GM12878 (cell line): ENCODE data around the gene PIGS. TPM values are rescaled to one million over a fixed set of nuclear protein-coding genes. Genes with fewer than 3 reads are reported as not detected.

Source experiments
- BHLHE40 ChIP-seq, 2 experiments: fragments of 450-650 bp in 1 of 2; IDR thresholded peaks; 2 replicates each; pipeline ENCODE4 v1.6.1; 2011 to 2017; ENCODE audit warnings: low read depth in 2 of 2, borderline replicate concordance in 1 of 2, improper control_type of control experiment in 1 of 2, low read length in 1 of 2, mild to moderate bottlenecking in 1 of 2
- CBFB ChIP-seq: IDR thresholded peaks from 2 replicates; pipeline ENCODE4 v1.6.1; 2016; ENCODE audit warnings: antibody characterized with exemption, low read depth
- ESRRA ChIP-seq: IDR thresholded peaks from 2 replicates; pipeline ENCODE4 v1.6.1; 2012; ENCODE audit warnings: mild to moderate bottlenecking, low read length, improper control_type of control experiment
- ETV6 ChIP-seq, 2 experiments: fragments of 450-650 bp in 1 of 2; IDR thresholded peaks in 1 of 2; conservative IDR thresholded peaks in 1 of 2; 2 replicates each; pipeline ENCODE4 v1.6.1; 2014; ENCODE audit warnings: antibody characterized with exemption in 1 of 2, borderline replicate concordance in 1 of 2, low read depth in 1 of 2, mild to moderate bottlenecking in 1 of 2, moderate library complexity in 1 of 2
- GABPA ChIP-seq: IDR thresholded peaks from 2 replicates; pipeline ENCODE4 v1.6.1; 2014; ENCODE audit warnings: antibody characterized with exemption, low read depth, mild to moderate bottlenecking, inconsistent platforms
- HDAC2 ChIP-seq: fragments of 200-600 bp; sonication (generic); IDR thresholded peaks from 2 replicates; pipeline ENCODE4 v1.6.1; 2017
- MEF2A ChIP-seq: IDR thresholded peaks from 2 replicates; pipeline ENCODE4 v1.6.1; 2011; ENCODE audit warnings: low read depth, mild to moderate bottlenecking, low read length, moderate library complexity; ENCODE audit not compliant: insufficient read depth
- PKNOX1 ChIP-seq: fragments of 450-650 bp; IDR thresholded peaks from 2 replicates; pipeline ENCODE4 v1.6.1; 2016; ENCODE audit warnings: mild to moderate bottlenecking
- RAD21 ChIP-seq: IDR thresholded peaks from 2 replicates; pipeline ENCODE4 v1.6.1; 2011; ENCODE audit warnings: mild to moderate bottlenecking, low read depth, low read length, moderate library complexity; ENCODE audit not compliant: insufficient read depth
- RFX5 ChIP-seq: IDR thresholded peaks from 2 replicates; pipeline ENCODE4 v1.6.1; 2011; ENCODE audit warnings: low read depth, low read length, improper control_type of control experiment
- SMARCA5 ChIP-seq: fragments of 450-650 bp; IDR thresholded peaks from 2 replicates; pipeline ENCODE4 v1.6.1; 2017; ENCODE audit warnings: mild to moderate bottlenecking
- STAT3 ChIP-seq: IDR thresholded peaks from 2 replicates; pipeline ENCODE4 v1.6.1; 2011; ENCODE audit warnings: low read depth, low read length, improper control_type of control experiment
- SUZ12 ChIP-seq: fragments of 200-600 bp; sonication (generic); IDR thresholded peaks from one replicate; pipeline ENCODE4 v1.6.1; 2018; ENCODE audit warnings: antibody characterized with exemption, mild to moderate bottlenecking; ENCODE audit not compliant: unreplicated experiment
- TARDBP ChIP-seq: IDR thresholded peaks from 2 replicates; pipeline ENCODE4 v1.6.1; 2016; ENCODE audit warnings: borderline replicate concordance
- TBL1XR1 ChIP-seq: IDR thresholded peaks from 2 replicates; pipeline ENCODE4 v1.6.1; 2012; ENCODE audit warnings: low read depth, low read length, improper control_type of control experiment
- WRNIP1 ChIP-seq: IDR thresholded peaks from 2 replicates; pipeline ENCODE4 v1.6.1; 2011; ENCODE audit warnings: low read depth, low read length, improper control_type of control experiment, borderline replicate concordance
- ZBED1 ChIP-seq: IDR thresholded peaks from 2 replicates; pipeline ENCODE4 v1.6.1; 2016; ENCODE audit warnings: borderline replicate concordance
- ZNF207 ChIP-seq: fragments of 450-650 bp; IDR thresholded peaks from 2 replicates; pipeline ENCODE4 v1.6.1; 2014; ENCODE audit warnings: antibody characterized with exemption, mild to moderate bottlenecking, borderline replicate concordance
- ZNF217 ChIP-seq: fragments of 450-650 bp; IDR thresholded peaks from 2 replicates; pipeline ENCODE4 v1.6.1; 2017; ENCODE audit warnings: antibody characterized with exemption, mild to moderate bottlenecking
- ZNF274 ChIP-seq: IDR thresholded peaks from one replicate; pipeline ENCODE4 v1.8.0; 2011; ENCODE audit not compliant: insufficient read length, insufficient read depth
- polyA plus RNA-seq, 11 experiments: library from polyadenylated mRNA; depleted of rRNA in 4 of 11; unstranded in 6 of 11; stranded (reverse) in 5 of 11; fragments of >200 nt; fragmentation: Nextera tagmentation in 4 of 11; fragmentation: Illumina TruSeq in 1 of 11; extraction: Ambion mirVana in 4 of 11; extraction: Trizol in 1 of 11; gene quantifications; 1 replicate in 1 of 11; 2 replicates in 10 of 11; pipeline versions ENCODE4 v1.2.1 to v1.2.3, GENCODE V29; 2011 to 2016; ENCODE audit warnings: inconsistent platforms in 2 of 11, missing spikeins in 2 of 11, low read depth in 1 of 11
- total RNA-seq, 4 experiments: library from RNA; depleted of rRNA in 3 of 4; stranded (reverse); fragments of >200 nt in 3 of 4; fragmentation: Illumina TruSeq in 1 of 4; extraction: Trizol in 1 of 4; gene quantifications; 2 replicates each; pipeline versions ENCODE4 v1.2.1 to v1.2.3, GENCODE V29; 2013 to 2021
- TF ChIP-seq, protein P1 (sequence below): fragments of 150-350 bp; IDR thresholded peaks from 2 replicates; pipeline ENCODE4 v1.6.1; 2016; ENCODE audit warnings: low read depth, low read length
- TF ChIP-seq, protein P2 (sequence below): fragments of 450-650 bp; IDR thresholded peaks from 2 replicates; pipeline ENCODE4 v1.6.1; 2017; ENCODE audit warnings: mild to moderate bottlenecking

The PIGS gene
- total and polyA plus RNA-seq, 10 of the 15 experiments (the other 5 are each of a cell fraction or from before 2014, with no cell fraction given), result 27.5 to 73.7 (median 50.7) TPM

DNA sequence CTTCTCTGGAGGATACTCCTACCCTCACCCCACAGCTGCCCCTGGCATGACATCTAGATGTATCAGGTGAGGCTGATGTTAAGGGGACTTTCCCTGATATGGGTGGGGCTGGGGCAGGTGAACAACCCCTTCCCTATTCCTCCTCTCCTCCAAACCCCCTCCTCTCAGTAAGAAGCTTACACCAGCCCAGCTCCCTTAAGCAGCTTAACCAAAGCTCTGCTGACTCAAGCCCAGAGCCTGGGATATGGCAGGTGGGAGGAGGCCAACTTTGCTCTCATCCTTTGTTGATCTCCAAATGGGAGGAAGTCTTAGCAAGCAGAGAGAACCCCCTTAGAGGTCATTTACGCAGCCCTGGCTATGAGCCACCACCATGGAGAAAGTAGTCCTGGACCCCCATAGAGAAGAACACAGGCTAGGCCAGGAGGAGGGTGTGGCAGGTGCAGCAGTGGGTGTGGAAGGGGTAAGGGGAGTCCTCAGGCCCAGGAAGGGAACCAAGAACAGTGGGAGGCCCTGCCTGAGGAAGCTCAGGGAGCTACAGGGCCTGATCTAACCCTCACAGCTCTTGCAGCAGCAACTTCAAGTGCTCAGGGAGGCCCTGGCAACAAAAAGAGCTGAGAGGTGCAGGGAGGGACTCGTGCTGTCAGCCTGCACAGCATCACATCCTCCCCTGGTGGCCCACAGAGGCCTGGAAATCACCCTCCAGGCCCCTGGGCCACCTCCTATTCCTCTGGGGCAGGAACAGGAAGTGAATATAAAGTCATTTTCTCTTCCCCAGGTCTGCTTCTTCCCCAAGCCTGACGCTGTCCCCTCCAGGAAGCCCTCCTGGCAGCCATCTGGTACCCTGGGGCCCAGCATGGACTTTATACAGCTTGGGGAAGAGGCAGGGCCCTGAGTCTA lies 21.8 kb downstream of the PIGS start (continued):
- no peak for TF ChIP-seq RAD21
- TF ChIP-seq, protein P1, sequence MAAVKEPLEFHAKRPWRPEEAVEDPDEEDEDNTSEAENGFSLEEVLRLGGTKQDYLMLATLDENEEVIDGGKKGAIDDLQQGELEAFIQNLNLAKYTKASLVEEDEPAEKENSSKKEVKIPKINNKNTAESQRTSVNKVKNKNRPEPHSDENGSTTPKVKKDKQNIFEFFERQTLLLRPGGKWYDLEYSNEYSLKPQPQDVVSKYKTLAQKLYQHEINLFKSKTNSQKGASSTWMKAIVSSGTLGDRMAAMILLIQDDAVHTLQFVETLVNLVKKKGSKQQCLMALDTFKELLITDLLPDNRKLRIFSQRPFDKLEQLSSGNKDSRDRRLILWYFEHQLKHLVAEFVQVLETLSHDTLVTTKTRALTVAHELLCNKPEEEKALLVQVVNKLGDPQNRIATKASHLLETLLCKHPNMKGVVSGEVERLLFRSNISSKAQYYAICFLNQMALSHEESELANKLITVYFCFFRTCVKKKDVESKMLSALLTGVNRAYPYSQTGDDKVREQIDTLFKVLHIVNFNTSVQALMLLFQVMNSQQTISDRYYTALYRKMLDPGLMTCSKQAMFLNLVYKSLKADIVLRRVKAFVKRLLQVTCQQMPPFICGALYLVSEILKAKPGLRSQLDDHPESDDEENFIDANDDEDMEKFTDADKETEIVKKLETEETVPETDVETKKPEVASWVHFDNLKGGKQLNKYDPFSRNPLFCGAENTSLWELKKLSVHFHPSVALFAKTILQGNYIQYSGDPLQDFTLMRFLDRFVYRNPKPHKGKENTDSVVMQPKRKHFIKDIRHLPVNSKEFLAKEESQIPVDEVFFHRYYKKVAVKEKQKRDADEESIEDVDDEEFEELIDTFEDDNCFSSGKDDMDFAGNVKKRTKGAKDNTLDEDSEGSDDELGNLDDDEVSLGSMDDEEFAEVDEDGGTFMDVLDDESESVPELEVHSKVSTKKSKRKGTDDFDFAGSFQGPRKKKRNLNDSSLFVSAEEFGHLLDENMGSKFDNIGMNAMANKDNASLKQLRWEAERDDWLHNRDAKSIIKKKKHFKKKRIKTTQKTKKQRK, result no peak
- TF ChIP-seq, protein P2, sequence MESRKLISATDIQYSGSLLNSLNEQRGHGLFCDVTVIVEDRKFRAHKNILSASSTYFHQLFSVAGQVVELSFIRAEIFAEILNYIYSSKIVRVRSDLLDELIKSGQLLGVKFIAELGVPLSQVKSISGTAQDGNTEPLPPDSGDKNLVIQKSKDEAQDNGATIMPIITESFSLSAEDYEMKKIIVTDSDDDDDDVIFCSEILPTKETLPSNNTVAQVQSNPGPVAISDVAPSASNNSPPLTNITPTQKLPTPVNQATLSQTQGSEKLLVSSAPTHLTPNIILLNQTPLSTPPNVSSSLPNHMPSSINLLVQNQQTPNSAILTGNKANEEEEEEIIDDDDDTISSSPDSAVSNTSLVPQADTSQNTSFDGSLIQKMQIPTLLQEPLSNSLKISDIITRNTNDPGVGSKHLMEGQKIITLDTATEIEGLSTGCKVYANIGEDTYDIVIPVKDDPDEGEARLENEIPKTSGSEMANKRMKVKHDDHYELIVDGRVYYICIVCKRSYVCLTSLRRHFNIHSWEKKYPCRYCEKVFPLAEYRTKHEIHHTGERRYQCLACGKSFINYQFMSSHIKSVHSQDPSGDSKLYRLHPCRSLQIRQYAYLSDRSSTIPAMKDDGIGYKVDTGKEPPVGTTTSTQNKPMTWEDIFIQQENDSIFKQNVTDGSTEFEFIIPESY, result no peak
- no peak for TF ChIP-seq HDAC2
- TF ChIP-seq CBFB, result no peak
- TF ChIP-seq ZBED1, result no peak
- no peak for TF ChIP-seq WRNIP1
- no peak for TF ChIP-seq SUZ12
- TF ChIP-seq SMARCA5, result peak; percentile 96
- TF ChIP-seq GABPA, result no peak; the same call in 1 of the 2 replicates
- TF ChIP-seq STAT3, result no peak
- no peak for TF ChIP-seq RFX5
- no peak for TF ChIP-seq ZNF274
- TF ChIP-seq MEF2A, result no peak
- TF ChIP-seq TARDBP, result no peak
- TF ChIP-seq ZNF217, result peak; percentile 71; the same call in 1 of the 2 replicates
- peak; percentile 44; the same call in 1 of the 2 replicates for TF ChIP-seq PKNOX1
- TF ChIP-seq ETV6 (conservative IDR thresholded peaks at IDR 0.05 in 1 of 2, IDR thresholded peaks at IDR 0.05 in 1 of 2; ENCODE audit: borderline replicate concordance in 1 of 2, low read depth in 1 of 2), result 0 out of 4 replicates have a peak, but pooled peaks of 1 of the 2 experiments have one; percentile 57
- no peak for TF ChIP-seq TBL1XR1
- TF ChIP-seq BHLHE40 (IDR thresholded peaks at IDR 0.05; ENCODE audit: borderline replicate concordance in 1 of 2, low read depth in 2 of 2, low read length in 1 of 2), result peak; percentile 57 to 71; a peak in 2 of 4 replicates
- peak; percentile 54; the same call in 1 of the 2 replicates for TF ChIP-seq ZNF207
- TF ChIP-seq ESRRA, result no peak
